ENCODE results near the gene ZNF701. TPM values are rescaled to one million over a fixed set of nuclear protein-coding genes. Genes with fewer than 3 reads are reported as not detected.
"Not testable (repeated sequence)": the region's sequence is repeated elsewhere in the genome, so short reads cannot be mapped to it uniquely, and the experiment has no call there.

The ZNF701 gene
- total RNA-seq, 1 experiment from 2014 or later, result 14.7 TPM

GRCh38 chr19:52601025-52601973, 31.2 kb downstream of the ZNF701 start:
- Histone ChIP-seq H3K4me3 (ENCODE audit: low read depth, low read length, poor library complexity, severe bottlenecking) (peak overlapping the region; percentile 56), H3K27ac (ENCODE audit: low read depth, low read length, poor library complexity, severe bottlenecking) (no peak overlapping the region), H3K9me3 (ENCODE audit: low read depth, low read length, poor library complexity, severe bottlenecking) (peaks cover 18% of the 10 kb centered on the region), H3K4me1 (ENCODE audit: insufficient read depth, low read length, poor library complexity, severe bottlenecking) (no peaks in the 10 kb centered on the region), H3K36me3 (ENCODE audit: insufficient read depth, low read length, poor library complexity, severe bottlenecking) (no peaks in the 10 kb centered on the region), H3K27me3 (replicated peaks; ENCODE audit: insufficient read depth, low read depth, low read length, poor library complexity) (no peaks in the 10 kb centered on the region)
- peak; percentile 31; the same call in 1 of the 2 replicates for TF ChIP-seq CTCF (conservative IDR thresholded peaks at IDR 0.05; ENCODE audit: low read depth, low read length)
- TF ChIP-seq EZH2 (IDR thresholded peaks at IDR 0.05; ENCODE audit: borderline replicate concordance, low read depth, low read length, poor library complexity, severe bottlenecking), result no peak
- no TSS peak for BruUV-seq (replicated peaks)
- peak; percentile 89 for DNase-seq (ENCODE audit: low spot score)
- ChIA-PET POLR2A (ENCODE audit: low non-redundant PET) (no interaction called here), CTCF (no interaction called here)
- intact Hi-C loops (cut with micrococcal nuclease; ENCODE audit: unreplicated experiment), result no loop called here

GRCh38 chr19:52601974-52602366, 31.9 kb downstream of the ZNF701 start:
- intact Hi-C loops (cut with micrococcal nuclease; ENCODE audit: unreplicated experiment); DNase-seq (ENCODE audit: low spot score); CTCF ChIA-PET; H3K27me3 ChIP-seq (replicated peaks; ENCODE audit: insufficient read depth, low read depth, low read length, poor library complexity); H3K36me3 ChIP-seq (ENCODE audit: insufficient read depth, low read length, poor library complexity, severe bottlenecking); POLR2A ChIA-PET (ENCODE audit: low non-redundant PET); BruUV-seq (replicated peaks); H3K27ac ChIP-seq (ENCODE audit: low read depth, low read length, poor library complexity, severe bottlenecking); H3K4me1 ChIP-seq (ENCODE audit: insufficient read depth, low read length, poor library complexity, severe bottlenecking): not testable (repeated sequence)
- peaks cover 11% of the 10 kb centered on the region for H3K9me3 ChIP-seq (ENCODE audit: low read depth, low read length, poor library complexity, severe bottlenecking)
- peak overlapping the region; percentile 56 for H3K4me3 ChIP-seq (ENCODE audit: low read depth, low read length, poor library complexity, severe bottlenecking)

- Histone ChIP-seq H3K9me3 (ENCODE audit: low read depth, low read length, poor library complexity, severe bottlenecking) (peaks cover 10% of the 10 kb centered on the region), H3K4me1 (ENCODE audit: insufficient read depth, low read length, poor library complexity, severe bottlenecking) (no peaks in the 10 kb centered on the region), H3K4me3 (ENCODE audit: low read depth, low read length, poor library complexity, severe bottlenecking) (no peak overlapping the region), H3K27ac (ENCODE audit: low read depth, low read length, poor library complexity, severe bottlenecking) (no peak overlapping the region), H3K36me3 (ENCODE audit: insufficient read depth, low read length, poor library complexity, severe bottlenecking) (no peaks in the 10 kb centered on the region), H3K27me3 (replicated peaks; ENCODE audit: insufficient read depth, low read depth, low read length, poor library complexity) (no peaks in the 10 kb centered on the region)
- TF ChIP-seq EZH2 (IDR thresholded peaks at IDR 0.05; ENCODE audit: borderline replicate concordance, low read depth, low read length, poor library complexity, severe bottlenecking), result no peak
- TF ChIP-seq CTCF (conservative IDR thresholded peaks at IDR 0.05; ENCODE audit: low read depth, low read length), result no peak
- CTCF ChIA-PET, result no interaction called here
- no peak for DNase-seq (ENCODE audit: low spot score)
- intact Hi-C loops (cut with micrococcal nuclease; ENCODE audit: unreplicated experiment), result no loop called here
- POLR2A ChIA-PET (ENCODE audit: low non-redundant PET), result no interaction called here
- BruUV-seq (replicated peaks), result no TSS peak
Measured at GRCh38 chr19:52602941-52603340, 32.9 kb downstream of the ZNF701 start.

Measured in A673 (cell line).